ENCODE data around the gene RALGPS1.

- no peak for TF ChIP-seq JUNB (IDR thresholded peaks at IDR 0.05)
- TF ChIP-seq ZFP36 (IDR thresholded peaks at IDR 0.05; ENCODE audit: borderline replicate concordance, partially characterized antibody): no peak
- TF ChIP-seq CTCF (IDR thresholded peaks at IDR 0.05): no peak
- no peak for TF ChIP-seq EHMT2 (IDR thresholded peaks at IDR 0.05; ENCODE audit: low read depth)
- no peak for TF ChIP-seq CEBPB (IDR thresholded peaks at IDR 0.05)
Measured at GRCh38 chr9:127022913-127023660, 108.5 kb downstream of the RALGPS1 start.

Data from A549 (cell line).